Astrocyte (in vitro differentiated cells and primary cell): ENCODE measurements around the gene PRR30. TPM values are rescaled to one million over a fixed set of nuclear protein-coding genes. Genes with fewer than 3 reads are reported as not detected.

Experiments
- DNase-seq: peaks from one replicate; pipeline ENCODE4 v3.0.0-alpha.2; 2010; ENCODE audit warnings: low read depth
- FAIRE-seq: peaks from 2 replicates; lab custom pipeline; 2011; peaks lifted over from hg19 to GRCh38; lab: Jason Lieb, UNC
- H2AFZ ChIP-seq: 2 replicates; pipeline ENCODE4 v1.6.0; 2012; ENCODE audit warnings: low read depth, low read length, inconsistent platforms
- H3K27ac ChIP-seq: 2 replicates; pipeline ENCODE4 v1.5.1; 2011; ENCODE audit warnings: low read depth, low read length, inconsistent platforms
- H3K27me3 ChIP-seq: 2 replicates; pipeline ENCODE4 v1.6.0; 2011; ENCODE audit warnings: low read length, inconsistent platforms; ENCODE audit not compliant: insufficient read depth
- H3K36me3 ChIP-seq: 2 replicates; pipeline ENCODE4 v1.5.1; 2011; ENCODE audit warnings: low read length, inconsistent platforms; ENCODE audit not compliant: insufficient read depth
- H3K4me1 ChIP-seq: 2 replicates; pipeline ENCODE4 v1.5.1; 2011; ENCODE audit warnings: low read length, inconsistent platforms; ENCODE audit not compliant: insufficient read depth
- H3K4me2 ChIP-seq: 2 replicates; pipeline ENCODE4 v1.6.0; 2012; ENCODE audit warnings: low read length, inconsistent platforms
- H3K4me3 ChIP-seq: 2 replicates; pipeline ENCODE4 v1.5.1; 2011; ENCODE audit warnings: low read depth, mild to moderate bottlenecking, low read length, inconsistent platforms; ENCODE audit not compliant: insufficient read depth
- H3K79me2 ChIP-seq: 2 replicates; pipeline ENCODE4 v1.6.0; 2012; ENCODE audit warnings: mild to moderate bottlenecking, low read length, inconsistent platforms; ENCODE audit not compliant: insufficient read depth
- H3K9ac ChIP-seq: 2 replicates; pipeline ENCODE4 v1.6.0; 2012; ENCODE audit warnings: mild to moderate bottlenecking, low read length, inconsistent platforms
- H3K9me3 ChIP-seq: 2 replicates; pipeline ENCODE4 v1.5.1; 2012; ENCODE audit warnings: low read depth, mild to moderate bottlenecking, low read length, inconsistent platforms; ENCODE audit not compliant: insufficient read depth
- H4K20me1 ChIP-seq: 2 replicates; pipeline ENCODE4 v1.6.0; 2012; ENCODE audit warnings: low read length, inconsistent platforms; ENCODE audit not compliant: insufficient read depth
- H3K27ac Mint-ChIP-seq: one replicate; pipeline ENCODE4 v1.8.0; 2021; ENCODE audit warnings: mild to moderate bottlenecking, mixed read lengths; ENCODE audit not compliant: unreplicated experiment
- H3K27me3 Mint-ChIP-seq: one replicate; pipeline ENCODE4 v1.8.0; 2021; ENCODE audit warnings: low read depth, mixed read lengths; ENCODE audit not compliant: unreplicated experiment
- H3K36me3 Mint-ChIP-seq: one replicate; pipeline ENCODE4 v1.8.0; 2021; ENCODE audit warnings: low read depth, mixed read lengths; ENCODE audit not compliant: unreplicated experiment
- H3K4me1 Mint-ChIP-seq: one replicate; pipeline ENCODE4 v1.8.0; 2021; ENCODE audit warnings: low read depth, mixed read lengths; ENCODE audit not compliant: unreplicated experiment
- H3K4me3 Mint-ChIP-seq: one replicate; pipeline ENCODE4 v1.8.0; 2021; ENCODE audit warnings: mild to moderate bottlenecking, moderate library complexity, mixed read lengths; ENCODE audit not compliant: unreplicated experiment
- H3K9me3 Mint-ChIP-seq: one replicate; pipeline ENCODE4 v1.8.0; 2021; ENCODE audit warnings: mild to moderate bottlenecking, mixed read lengths; ENCODE audit not compliant: unreplicated experiment
- CTCF ChIP-seq: IDR thresholded peaks from 2 replicates; pipeline ENCODE4 v1.5.1; 2011; ENCODE audit warnings: low read depth, mild to moderate bottlenecking, inconsistent platforms, low read length, moderate library complexity; ENCODE audit not compliant: insufficient read depth
- EZH2 ChIP-seq: IDR thresholded peaks from 2 replicates; pipeline ENCODE4 v1.6.1; 2012; ENCODE audit warnings: mild to moderate bottlenecking, low read length, inconsistent platforms; ENCODE audit not compliant: insufficient read depth
- total RNA-seq: library from RNA; stranded (reverse); gene quantifications from 2 replicates; pipeline ENCODE4 v1.2.1, GENCODE V29; 2021

PRR30 gene
- total RNA-seq, 1 donor from 2014 or later: not detected

GRCh38 chr2:27174638-27175037 is 35.4 kb upstream of the PRR30 start:
- no peaks in the 10 kb centered on the region for H3K4me1 Mint-ChIP-seq

GRCh38 chr2:27171351-27171848 is 32.2 kb upstream of the PRR30 start:
- FAIRE-seq (no peak), DNase-seq (no peak)
- H3K4me2 ChIP-seq: no peak overlapping the region
- no peaks in the 10 kb centered on the region for H4K20me1 ChIP-seq
- Mint-ChIP-seq H3K36me3 (no peaks in the 10 kb centered on the region), H3K9me3 (no peaks in the 10 kb centered on the region), H3K4me1 (no peaks in the 10 kb centered on the region), H3K27me3 (peaks cover 9% of the 10 kb centered on the region), H3K4me3 (no peak overlapping the region), H3K27ac (no peak overlapping the region)
- H3K4me3 ChIP-seq: no peak overlapping the region
- no peaks in the 10 kb centered on the region for H3K9me3 ChIP-seq
- no peak overlapping the region for H3K27ac ChIP-seq
- no peaks in the 10 kb centered on the region for H3K36me3 ChIP-seq
- H3K79me2 ChIP-seq: no peaks in the 10 kb centered on the region
- H3K27me3 ChIP-seq: peaks cover 50% of the 10 kb centered on the region
- no peak overlapping the region for H2AFZ ChIP-seq
- TF ChIP-seq EZH2: no peak
- TF ChIP-seq CTCF: no peak
- H3K9ac ChIP-seq: no peak overlapping the region
- no peaks in the 10 kb centered on the region for H3K4me1 ChIP-seq

More at GRCh38 chr2:27174638-27175037, 35.4 kb upstream of the PRR30 start:
- Mint-ChIP-seq H3K27ac (no peak overlapping the region), H3K27me3 (peaks cover 12% of the 10 kb centered on the region), H3K4me3 (no peak overlapping the region), H3K9me3 (no peaks in the 10 kb centered on the region), H3K36me3 (no peaks in the 10 kb centered on the region)
- Histone ChIP-seq H3K36me3 (no peaks in the 10 kb centered on the region), H3K9me3 (no peaks in the 10 kb centered on the region), H3K27me3 (peaks cover 70% of the 10 kb centered on the region), H3K79me2 (no peaks in the 10 kb centered on the region), H3K27ac (no peak overlapping the region), H3K9ac (no peak overlapping the region), H4K20me1 (no peaks in the 10 kb centered on the region), H3K4me2 (no peak overlapping the region), H3K4me1 (no peaks in the 10 kb centered on the region), H3K4me3 (no peak overlapping the region), H2AFZ (no peak overlapping the region)
- DNase-seq (no peak), FAIRE-seq (no peak)
- TF ChIP-seq EZH2 (no peak), CTCF (no peak)

- no peak for FAIRE-seq
Observed at GRCh38 chr2:27170581-27171337, 31.5 kb upstream of the PRR30 start.

More at GRCh38 chr2:27170581-27171337, 31.5 kb upstream of the PRR30 start:
- H3K9ac ChIP-seq: no peak overlapping the region
- peaks cover 46% of the 10 kb centered on the region for H3K27me3 ChIP-seq
- DNase-seq: peak; percentile 15
- H4K20me1 ChIP-seq: no peaks in the 10 kb centered on the region
- no peaks in the 10 kb centered on the region for H3K36me3 ChIP-seq
- H3K4me1 Mint-ChIP-seq: no peaks in the 10 kb centered on the region
- H3K27ac ChIP-seq: no peak overlapping the region
- H3K4me2 ChIP-seq: no peak overlapping the region
- H2AFZ ChIP-seq: no peak overlapping the region
- no peaks in the 10 kb centered on the region for H3K9me3 ChIP-seq
- H3K79me2 ChIP-seq: no peaks in the 10 kb centered on the region
- H3K4me3 Mint-ChIP-seq: no peak overlapping the region
- no peaks in the 10 kb centered on the region for H3K9me3 Mint-ChIP-seq
- H3K4me1 ChIP-seq: no peaks in the 10 kb centered on the region
- H3K27ac Mint-ChIP-seq: no peak overlapping the region
- peaks cover 9% of the 10 kb centered on the region for H3K27me3 Mint-ChIP-seq
- TF ChIP-seq EZH2: no peak
- TF ChIP-seq CTCF: no peak
- H3K36me3 Mint-ChIP-seq: no peaks in the 10 kb centered on the region
- no peak overlapping the region for H3K4me3 ChIP-seq
